Measurements from ENCODE around the gene CACNA1A.

- TF ChIP-seq EZH2phosphoT487 (IDR thresholded peaks at IDR 0.05; ENCODE audit: low read length) (no peak), EZH2 (optimal IDR thresholded peaks at IDR 0.05; ENCODE audit: low read depth, low read length) (no peak)
- TF ChIP-seq, protein P1, sequence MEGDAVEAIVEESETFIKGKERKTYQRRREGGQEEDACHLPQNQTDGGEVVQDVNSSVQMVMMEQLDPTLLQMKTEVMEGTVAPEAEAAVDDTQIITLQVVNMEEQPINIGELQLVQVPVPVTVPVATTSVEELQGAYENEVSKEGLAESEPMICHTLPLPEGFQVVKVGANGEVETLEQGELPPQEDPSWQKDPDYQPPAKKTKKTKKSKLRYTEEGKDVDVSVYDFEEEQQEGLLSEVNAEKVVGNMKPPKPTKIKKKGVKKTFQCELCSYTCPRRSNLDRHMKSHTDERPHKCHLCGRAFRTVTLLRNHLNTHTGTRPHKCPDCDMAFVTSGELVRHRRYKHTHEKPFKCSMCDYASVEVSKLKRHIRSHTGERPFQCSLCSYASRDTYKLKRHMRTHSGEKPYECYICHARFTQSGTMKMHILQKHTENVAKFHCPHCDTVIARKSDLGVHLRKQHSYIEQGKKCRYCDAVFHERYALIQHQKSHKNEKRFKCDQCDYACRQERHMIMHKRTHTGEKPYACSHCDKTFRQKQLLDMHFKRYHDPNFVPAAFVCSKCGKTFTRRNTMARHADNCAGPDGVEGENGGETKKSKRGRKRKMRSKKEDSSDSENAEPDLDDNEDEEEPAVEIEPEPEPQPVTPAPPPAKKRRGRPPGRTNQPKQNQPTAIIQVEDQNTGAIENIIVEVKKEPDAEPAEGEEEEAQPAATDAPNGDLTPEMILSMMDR (IDR thresholded peaks at IDR 0.05; ENCODE audit: low read length), result no peak
Measured at GRCh38 chr19:13339869-13340268, 166.4 kb downstream of the CACNA1A start.

Data from MM.1S (cell line).